ENCODE results near the gene TPGS1. TPM values are rescaled to one million over a fixed set of nuclear protein-coding genes. Genes with fewer than 3 reads are reported as not detected.
"Not testable (repeated sequence)": the region's sequence is repeated elsewhere in the genome, so short reads cannot be mapped to it uniquely, and the experiment has no call there.

TPGS1 gene
- polyA plus RNA-seq, 3 donors from 2014 or later = 28.8 to 63.6 (median 37.0) TPM

DNA sequence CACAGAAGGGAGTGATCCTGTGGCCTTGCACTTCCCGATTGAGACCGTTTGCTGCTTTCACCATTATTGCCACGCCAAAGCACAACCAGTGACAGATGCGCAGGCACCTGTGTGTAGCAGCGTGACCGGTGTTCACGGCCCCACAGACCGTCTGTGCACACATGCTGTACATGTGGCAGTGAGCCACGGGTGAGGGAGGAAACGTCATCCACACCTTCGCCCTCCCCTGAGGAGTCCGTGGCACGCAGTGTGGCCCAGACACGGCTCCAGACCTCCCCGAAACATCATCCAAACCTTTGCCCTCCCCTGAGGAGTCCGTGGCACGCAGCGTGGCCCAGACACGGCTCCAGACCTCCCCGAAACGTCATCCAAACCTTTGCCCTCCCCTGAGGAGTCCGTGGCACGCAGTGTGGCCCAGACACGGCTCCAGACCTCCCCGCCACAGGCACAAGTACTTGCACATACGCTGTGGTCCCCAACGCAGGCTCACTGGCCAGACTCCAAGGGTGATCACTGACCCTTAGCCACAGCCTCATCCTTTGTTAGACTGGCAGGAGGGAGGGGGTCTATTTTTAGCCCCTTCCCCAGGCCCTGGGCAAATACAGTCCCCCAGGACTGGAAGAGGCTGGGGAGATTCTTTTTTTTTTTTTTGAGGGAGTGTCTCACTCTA is 38.6 kb upstream of the TPGS1 start:
- Mint-ChIP-seq H3K36me3 (no peaks in the 10 kb centered on the region), H3K27me3 (ENCODE audit: low read depth in 3 of 3) (peaks cover 0 to 5% (median 0%) of the 10 kb centered on the region in 3 donors), H3K4me3 (no peak overlapping the region), H3K4me1 (no peaks in the 10 kb centered on the region), H3K9me3 (no peaks in the 10 kb centered on the region), H3K27ac (no peak overlapping the region)
- no peak for DNase-seq

DNA sequence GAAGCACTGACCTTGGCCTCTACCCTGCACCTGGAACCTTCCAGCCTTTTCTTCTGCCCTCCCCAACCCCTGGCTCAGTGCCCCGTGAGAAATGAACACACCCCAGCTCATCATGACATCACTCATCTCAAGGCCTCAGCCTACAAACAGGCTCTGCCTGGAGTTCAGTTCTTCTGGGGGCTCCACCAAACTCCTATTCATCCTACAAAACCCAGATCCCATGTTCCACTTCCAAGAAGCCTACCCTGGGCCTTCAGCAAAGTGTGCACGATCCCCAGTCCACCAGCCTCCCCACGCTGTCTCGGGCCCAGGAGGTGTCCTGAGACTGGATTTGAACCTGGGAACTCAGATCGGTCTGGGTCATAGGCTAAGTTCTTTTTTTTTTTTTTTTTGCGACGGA is 37.5 kb upstream of the TPGS1 start:
- Mint-ChIP-seq H3K27ac (no peak overlapping the region), H3K4me3 (no peak overlapping the region), H3K9me3 (no peaks in the 10 kb centered on the region), H3K27me3 (ENCODE audit: low read depth in 3 of 3) (no peaks in the 10 kb centered on the region), H3K36me3 (no peaks in the 10 kb centered on the region), H3K4me1 (no peaks in the 10 kb centered on the region)
- no peak for DNase-seq

DNA sequence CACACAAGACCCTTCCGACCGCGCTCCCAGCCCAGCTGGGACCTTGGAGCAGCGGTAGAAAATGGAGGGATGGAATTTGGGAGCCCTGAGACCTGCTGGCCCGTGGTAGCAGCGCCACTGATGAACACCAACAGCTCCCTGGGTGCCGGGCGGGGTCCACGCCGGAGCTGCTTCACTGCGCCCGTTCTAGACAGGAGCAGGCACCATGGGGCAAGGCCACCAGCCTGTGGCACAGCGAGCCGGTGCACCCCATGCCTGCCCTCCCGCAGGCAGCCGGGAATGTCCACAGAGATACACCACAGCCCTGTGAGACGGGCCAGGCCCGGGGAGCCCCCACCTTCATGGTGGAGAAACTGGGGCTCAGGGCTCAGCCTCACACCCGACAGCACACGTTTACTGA is 36.6 kb upstream of the TPGS1 start:
- DNase-seq = no peak
- Mint-ChIP-seq H3K36me3 (no peaks in the 10 kb centered on the region), H3K4me3 (no peak overlapping the region), H3K27ac (no peak overlapping the region), H3K9me3 (no peaks in the 10 kb centered on the region), H3K27me3 (ENCODE audit: low read depth in 3 of 3) (no peaks in the 10 kb centered on the region), H3K4me1 (no peaks in the 10 kb centered on the region)

DNA sequence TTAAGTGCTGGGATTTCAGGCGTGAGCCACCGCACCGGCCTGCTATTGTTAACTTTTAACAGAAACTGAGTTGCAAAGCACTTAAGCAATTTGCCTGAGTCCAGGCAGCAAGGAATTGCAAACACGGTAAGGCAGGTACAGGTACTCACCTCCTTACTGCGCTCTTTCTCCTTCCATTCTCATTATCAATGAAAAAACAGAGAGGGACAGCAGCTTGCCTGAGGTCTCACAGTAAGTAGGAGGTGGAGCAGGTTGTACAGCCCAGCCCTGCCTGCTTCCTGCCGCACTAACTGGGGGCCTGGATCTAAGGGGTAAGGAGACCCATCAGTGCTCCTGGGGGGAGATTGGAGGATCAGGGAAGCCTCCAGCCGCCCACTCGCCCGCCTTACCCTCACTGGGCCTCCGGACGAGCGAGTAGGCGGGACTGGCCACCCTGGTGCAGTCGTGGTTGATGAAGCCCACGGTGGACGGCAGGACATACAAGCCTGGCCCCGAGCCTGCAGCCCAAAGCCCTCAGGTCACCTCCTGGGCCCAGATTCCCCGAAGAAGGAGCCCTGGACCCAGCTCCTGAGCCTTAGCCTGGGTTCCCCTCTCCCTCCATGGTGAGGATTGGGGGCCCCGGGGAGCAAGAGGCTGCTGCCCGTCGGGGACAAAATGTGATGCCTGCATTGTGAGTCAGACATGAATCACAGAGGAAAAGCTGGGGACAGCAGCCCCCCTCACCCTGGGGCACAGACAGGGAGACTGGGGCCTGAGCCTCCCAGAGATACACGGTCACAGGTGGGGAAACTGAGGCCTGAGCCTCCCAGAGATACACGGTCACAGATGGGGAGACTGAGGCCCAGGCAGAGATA is 35.1 kb upstream of the TPGS1 start:
- Mint-ChIP-seq H3K9me3 (no peaks in the 10 kb centered on the region), H3K27me3 (ENCODE audit: low read depth in 3 of 3) (peaks cover 0 to 2% (median 0%) of the 10 kb centered on the region in 3 donors), H3K4me1 (no peaks in the 10 kb centered on the region), H3K4me3 (no peak overlapping the region), H3K27ac (no peak overlapping the region), H3K36me3 (no peaks in the 10 kb centered on the region)
- DNase-seq = no peak

DNA sequence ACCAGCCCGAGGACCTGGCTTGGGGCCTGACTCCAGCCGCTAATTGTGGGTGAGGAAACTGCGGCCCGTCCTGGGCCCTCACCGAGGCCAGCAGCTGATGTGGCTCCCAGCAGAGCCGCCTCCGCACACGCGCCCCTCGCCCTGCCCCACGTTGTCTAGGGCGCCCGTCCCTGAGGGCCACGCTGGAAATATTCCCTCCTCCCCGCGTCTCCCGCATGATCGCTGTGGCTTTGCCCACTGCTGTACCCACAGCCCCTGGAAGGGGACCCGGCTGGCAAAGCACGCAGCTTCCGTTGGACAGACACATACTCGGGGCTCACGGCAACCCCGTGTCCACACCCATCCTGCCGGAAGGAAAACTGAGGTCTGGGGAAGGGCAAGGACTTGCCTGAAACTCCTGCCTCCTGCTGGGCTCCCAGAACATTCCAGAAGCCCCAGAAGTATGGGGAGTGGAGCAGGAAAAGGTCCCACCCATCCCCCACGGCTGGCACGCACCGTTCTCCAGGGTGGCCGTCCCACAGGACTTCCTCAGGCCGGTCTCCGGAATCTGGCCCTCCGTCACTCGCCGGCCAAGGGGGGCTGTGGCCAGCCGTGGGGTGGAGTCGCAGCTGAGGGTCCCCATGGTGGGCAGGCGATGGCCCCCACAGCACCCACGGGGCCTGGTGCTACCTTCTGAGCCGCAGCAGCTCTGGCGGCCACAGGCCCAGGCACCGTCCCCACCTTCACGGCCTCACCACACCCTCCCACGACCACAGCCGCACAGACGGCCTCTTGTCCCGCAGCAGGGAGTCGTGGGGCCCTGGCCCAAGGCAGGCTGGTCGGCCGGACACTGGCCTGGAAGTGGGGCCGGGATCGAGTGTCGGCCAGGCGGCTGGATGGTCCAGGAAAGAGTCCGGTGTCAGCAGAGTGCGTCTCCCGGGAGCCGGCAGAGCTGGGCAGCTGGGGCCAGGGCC is 32.9 kb upstream of the TPGS1 start:
- Mint-ChIP-seq H3K4me3 (no peak overlapping the region), H3K27me3 (ENCODE audit: low read depth in 3 of 3) (peaks cover 3 to 7% (median 3%) of the 10 kb centered on the region in 3 donors), H3K9me3 (no peaks in the 10 kb centered on the region), H3K27ac (no peak overlapping the region), H3K36me3 (no peaks in the 10 kb centered on the region), H3K4me1 (no peaks in the 10 kb centered on the region)
- no peak for DNase-seq

DNA sequence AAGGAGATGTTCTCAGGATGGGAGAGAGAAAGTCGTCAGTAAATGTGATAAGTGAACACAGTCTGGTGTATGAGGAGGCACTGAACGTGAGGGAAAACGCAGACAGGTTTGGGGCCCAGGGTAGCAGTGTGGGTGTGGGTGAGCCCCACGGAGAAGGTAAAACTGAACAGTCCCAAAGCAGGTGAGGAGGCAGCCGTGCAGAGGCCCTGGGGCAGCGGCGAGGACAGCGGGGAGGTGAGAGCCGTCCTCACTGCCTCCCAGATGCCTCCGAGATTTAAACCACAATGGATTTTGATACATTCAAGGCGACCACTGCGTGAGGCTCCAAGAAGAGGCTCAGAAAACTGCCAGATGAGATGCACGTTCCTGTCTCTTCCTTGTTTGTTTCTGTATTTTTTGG is 31.9 kb upstream of the TPGS1 start:
- Mint-ChIP-seq H3K36me3 (no peaks in the 10 kb centered on the region), H3K27me3 (ENCODE audit: low read depth in 3 of 3) (peaks cover 10 to 13% (median 12%) of the 10 kb centered on the region in 3 donors), H3K9me3 (peaks cover 0 to 3% (median under 1%) of the 10 kb centered on the region in 6 donors), H3K4me3 (no peak overlapping the region), H3K27ac (no peak overlapping the region), H3K4me1 (peaks cover 5 to 8% of the 10 kb centered on the region in 2 donors)
- no peak for DNase-seq

DNA sequence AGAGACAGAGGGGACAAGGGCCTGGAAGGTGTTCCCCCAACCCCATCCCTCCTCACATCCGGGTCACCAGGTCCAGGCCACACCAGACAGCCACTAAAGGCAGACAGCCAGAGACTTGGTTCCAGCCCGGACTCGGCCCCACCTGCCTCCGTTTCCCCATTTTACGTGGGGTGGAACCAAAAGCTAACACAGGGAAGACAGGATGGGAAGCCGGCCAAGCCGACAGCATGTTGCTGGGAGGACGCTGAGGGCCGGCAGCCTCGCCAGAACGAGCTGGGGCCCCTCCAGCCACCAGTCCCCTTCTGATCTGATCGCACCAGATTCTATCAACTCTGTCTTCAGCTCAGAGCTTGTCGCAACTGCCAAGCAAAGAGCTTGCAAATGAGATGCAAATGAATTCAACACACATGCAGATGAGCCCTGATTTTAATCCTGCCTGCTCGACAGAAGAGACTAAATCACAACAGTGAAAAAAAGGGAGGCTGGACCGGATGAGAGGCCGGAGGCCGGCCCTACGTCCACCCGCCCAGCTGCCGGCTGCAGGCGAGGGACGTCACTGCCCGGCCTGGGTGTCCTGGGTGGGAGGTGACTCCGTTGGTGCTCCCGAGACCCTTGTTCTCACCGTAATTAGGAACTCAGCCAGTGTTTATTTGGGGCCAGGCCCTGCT is 28.9 kb upstream of the TPGS1 start:
- H3K27ac Mint-ChIP-seq = no peak overlapping the region
- no peak overlapping the region for H3K4me3 Mint-ChIP-seq
- peaks cover 8 to 13% of the 10 kb centered on the region in 2 donors for H3K4me1 Mint-ChIP-seq
- peaks cover 0 to 6% (median 4%) of the 10 kb centered on the region in 6 donors for H3K9me3 Mint-ChIP-seq
- H3K36me3 Mint-ChIP-seq = no peaks in the 10 kb centered on the region
- no peak for DNase-seq
- peaks cover 20 to 27% (median 21%) of the 10 kb centered on the region in 3 donors for H3K27me3 Mint-ChIP-seq (ENCODE audit: low read depth in 3 of 3)

DNA sequence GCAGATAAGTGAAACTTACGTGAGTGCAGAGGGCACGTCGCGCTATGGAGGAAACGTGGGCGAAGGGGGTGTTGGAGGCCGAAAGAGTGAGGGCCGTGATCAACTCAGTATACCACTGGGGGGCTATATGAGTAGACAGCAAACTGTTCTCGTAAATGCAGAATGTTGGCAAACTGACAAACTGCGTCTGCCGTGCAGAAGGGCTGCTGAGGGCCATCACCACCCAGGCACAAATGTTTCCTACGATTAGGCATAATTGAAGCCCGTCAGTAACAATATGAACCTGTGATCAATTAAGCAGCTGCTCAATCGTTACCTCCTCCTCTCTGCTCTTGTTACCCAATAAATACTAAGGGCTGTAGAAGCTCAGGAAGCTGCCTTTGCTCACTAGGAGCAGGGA is 28.3 kb upstream of the TPGS1 start:
- no peak overlapping the region for H3K4me3 Mint-ChIP-seq
- H3K36me3 Mint-ChIP-seq = no peaks in the 10 kb centered on the region
- peaks cover 20 to 27% (median 21%) of the 10 kb centered on the region in 3 donors for H3K27me3 Mint-ChIP-seq (ENCODE audit: low read depth in 3 of 3)
- peaks cover 0 to 6% (median 4%) of the 10 kb centered on the region in 6 donors for H3K9me3 Mint-ChIP-seq
- peaks cover 8 to 13% of the 10 kb centered on the region in 2 donors for H3K4me1 Mint-ChIP-seq
- H3K27ac Mint-ChIP-seq = no peak overlapping the region
- DNase-seq = no peak

DNA sequence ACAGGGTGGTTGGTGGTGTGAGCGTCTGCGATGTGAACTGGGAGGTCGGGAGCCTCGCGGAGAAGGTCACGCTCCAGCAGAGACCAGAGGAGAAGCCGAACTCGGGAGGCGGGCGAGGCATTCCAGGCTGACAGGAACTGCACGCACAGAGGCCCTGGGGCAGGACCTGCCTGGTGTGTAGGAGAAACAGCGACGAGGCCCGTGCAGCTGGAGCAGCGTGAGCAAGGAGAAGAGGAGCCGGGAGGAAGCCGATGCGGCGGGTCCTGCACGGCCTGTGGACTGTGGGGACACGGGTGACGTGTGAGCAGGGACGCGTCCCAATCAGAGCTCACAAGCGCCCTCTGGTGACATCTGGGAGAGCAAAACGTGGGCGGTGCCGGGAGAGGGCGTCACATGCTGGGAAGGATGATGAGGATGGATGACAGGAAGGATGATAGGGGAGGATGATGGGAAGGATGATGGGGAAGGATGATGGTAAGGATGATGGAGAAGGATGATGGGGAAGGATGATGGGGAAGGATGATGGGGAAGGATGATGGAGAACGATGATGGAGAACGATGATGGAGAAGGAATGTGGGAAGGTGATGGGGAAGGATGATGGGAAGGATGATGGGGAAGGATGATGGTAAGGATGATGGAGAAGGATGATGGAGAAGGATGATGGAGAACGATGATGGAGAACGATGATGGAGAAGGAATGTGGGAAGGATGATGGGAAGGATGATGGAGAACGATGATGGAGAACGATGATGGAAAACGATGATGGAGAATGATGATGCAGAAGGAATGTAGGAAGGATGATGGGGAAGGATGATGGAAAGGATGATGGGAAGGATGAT is 27.1 kb upstream of the TPGS1 start:
- peak overlapping the region; percentile 37 to 91 (median 73) for H3K27ac Mint-ChIP-seq
- H3K4me3 Mint-ChIP-seq = peak overlapping the region in 4 of 5 donors; percentile 30 to 59 (median 45)
- peak; percentile 25 to 37 (median 28) for DNase-seq
- peaks cover 20 to 27% (median 21%) of the 10 kb centered on the region in 3 donors for H3K27me3 Mint-ChIP-seq (ENCODE audit: low read depth in 3 of 3)
- no peaks in the 10 kb centered on the region for H3K36me3 Mint-ChIP-seq
- peaks cover 8 to 13% of the 10 kb centered on the region in 2 donors for H3K4me1 Mint-ChIP-seq
- peaks cover 0 to 6% (median 4%) of the 10 kb centered on the region in 6 donors for H3K9me3 Mint-ChIP-seq

DNA sequence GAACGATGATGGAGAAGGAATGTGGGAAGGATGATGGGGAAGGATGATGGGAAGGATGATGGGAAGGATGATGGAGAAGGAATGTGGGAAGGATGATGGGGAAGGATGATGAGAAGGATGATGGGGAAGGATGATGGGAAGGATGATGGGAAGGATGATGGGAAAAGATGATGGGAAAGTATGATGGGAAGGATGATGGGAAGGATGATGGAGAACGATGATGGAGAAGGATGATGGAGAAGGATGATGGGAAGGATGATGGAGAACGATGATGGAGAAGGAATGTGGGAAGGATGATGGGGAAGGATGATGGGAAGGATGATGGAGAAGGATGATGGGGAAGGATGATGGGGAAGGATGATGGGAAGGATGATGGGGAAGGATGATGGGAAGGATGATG is 26.2 kb upstream of the TPGS1 start:
- Mint-ChIP-seq H3K27ac (peak overlapping the region in 5 of 6 donors; percentile 17 to 91 (median 76)), H3K27me3 (ENCODE audit: low read depth in 3 of 3) (peaks cover 20 to 27% (median 21%) of the 10 kb centered on the region in 3 donors), H3K4me1 (peaks cover 8 to 13% of the 10 kb centered on the region in 2 donors), H3K4me3 (peak overlapping the region in 2 of 5 donors; percentile 36 to 46)
- not testable (repeated sequence) for H3K9me3 Mint-ChIP-seq, H3K36me3 Mint-ChIP-seq, DNase-seq

DNA sequence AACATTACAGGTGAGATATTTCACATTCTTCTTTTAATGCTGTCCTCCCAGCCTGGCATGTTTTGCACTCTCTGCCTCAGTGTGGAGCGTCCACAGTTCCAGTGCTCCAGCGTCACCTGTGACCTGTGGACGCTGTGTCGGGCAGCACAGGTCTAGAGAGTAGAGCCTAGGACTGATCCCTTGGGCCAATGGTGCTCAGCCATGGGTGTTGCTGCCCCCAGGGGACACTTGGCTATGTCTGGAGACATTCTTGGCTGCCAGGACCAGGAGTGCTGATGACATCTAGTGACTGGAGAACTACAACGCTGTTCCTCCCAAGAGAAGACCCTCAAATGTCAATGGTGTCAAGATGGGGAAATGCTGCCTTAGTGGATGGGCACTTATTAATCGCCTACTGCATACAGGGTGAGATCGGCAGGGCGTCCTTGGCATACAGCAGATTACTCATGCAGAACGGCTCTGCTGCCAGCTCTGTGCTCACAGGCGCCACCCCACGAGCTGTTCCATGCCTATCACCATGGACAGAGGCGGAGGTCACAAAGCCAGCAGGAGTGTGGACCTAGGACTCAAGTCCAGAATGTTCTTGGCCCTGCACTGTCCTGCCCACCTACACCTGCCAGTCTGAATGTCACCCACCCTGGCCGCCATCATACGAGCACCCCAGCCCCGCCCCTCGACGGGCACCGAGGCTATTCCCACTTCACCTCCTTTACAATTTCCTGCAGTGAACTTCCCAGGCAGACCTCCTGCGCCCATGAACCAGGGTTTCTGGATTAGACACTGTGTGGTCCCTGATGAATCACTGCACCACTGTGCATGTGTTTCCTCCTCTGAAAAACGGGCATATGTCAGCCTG is 24.9 kb upstream of the TPGS1 start:
- no peak for DNase-seq
- Mint-ChIP-seq H3K9me3 (peaks cover 0 to 6% (median 4%) of the 10 kb centered on the region in 6 donors), H3K4me1 (peaks cover 8 to 13% of the 10 kb centered on the region in 2 donors), H3K27me3 (ENCODE audit: low read depth in 3 of 3) (peaks cover 18 to 27% (median 21%) of the 10 kb centered on the region in 3 donors), H3K36me3 (no peaks in the 10 kb centered on the region), H3K4me3 (no peak overlapping the region), H3K27ac (no peak overlapping the region)
